Measurements from ENCODE around the gene MAPK9. TPM values are rescaled to one million over a fixed set of nuclear protein-coding genes. Genes with fewer than 3 reads are reported as not detected.

MAPK9 gene
- total RNA-seq, 3 donors from 2014 or later: 37.4 to 54.1 (median 41.3) TPM

DNA sequence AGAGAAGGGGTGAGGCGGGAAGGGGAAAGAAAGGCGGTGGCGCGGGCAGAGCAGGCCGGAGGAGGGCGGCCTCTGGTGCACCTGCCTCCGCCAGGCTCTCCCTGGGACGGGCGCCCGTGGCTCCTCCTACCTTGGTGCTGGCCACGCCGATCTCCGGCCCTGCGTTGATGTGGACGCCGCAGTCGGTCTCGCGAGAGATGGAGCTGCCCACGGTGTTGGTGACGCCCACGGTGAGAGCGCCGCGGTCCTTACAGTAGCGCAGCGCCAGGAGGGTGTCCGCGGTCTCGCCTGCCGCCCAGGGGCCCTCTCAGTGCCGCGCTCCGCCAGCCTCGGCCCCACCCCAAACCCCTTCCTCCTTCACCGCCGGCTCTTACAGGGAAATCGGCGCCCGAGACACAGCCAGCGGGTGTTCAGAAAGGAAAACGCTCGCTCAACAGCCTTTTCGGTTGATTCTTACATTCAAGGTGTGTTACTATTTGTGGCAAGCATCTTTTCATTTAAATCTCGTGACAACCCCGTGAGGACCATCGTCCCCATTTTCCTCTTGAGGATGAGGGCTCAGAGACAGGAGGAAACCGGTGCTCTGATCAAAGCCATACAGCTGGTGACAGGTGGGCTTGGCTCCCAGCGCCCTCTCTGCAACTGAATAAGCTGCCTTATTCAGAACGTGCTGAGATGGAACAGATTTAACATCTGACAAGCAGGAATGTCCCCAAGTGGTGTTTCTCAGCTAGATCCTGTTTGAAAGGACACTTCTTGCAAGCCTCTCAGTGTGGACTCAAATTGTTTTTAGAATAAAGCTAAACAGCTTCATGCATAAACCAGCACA, 22.0 kb upstream of the MAPK9 start:
- no peaks in the 10 kb centered on the region for H3K9me3 ChIP-seq
- intact Hi-C loops (cut with DNase I, micrococcal nuclease): no loop called here
- peak; percentile 43 to 91 (median 74) for DNase-seq
- H3K4me1 ChIP-seq (ENCODE audit: low read depth): no peaks in the 10 kb centered on the region
- H3K36me3 ChIP-seq (ENCODE audit: low read depth): no peaks in the 10 kb centered on the region
- ATAC-seq: peak; percentile 77
- no peak overlapping the region for H3K4me3 ChIP-seq
- TF ChIP-seq, protein P1, sequence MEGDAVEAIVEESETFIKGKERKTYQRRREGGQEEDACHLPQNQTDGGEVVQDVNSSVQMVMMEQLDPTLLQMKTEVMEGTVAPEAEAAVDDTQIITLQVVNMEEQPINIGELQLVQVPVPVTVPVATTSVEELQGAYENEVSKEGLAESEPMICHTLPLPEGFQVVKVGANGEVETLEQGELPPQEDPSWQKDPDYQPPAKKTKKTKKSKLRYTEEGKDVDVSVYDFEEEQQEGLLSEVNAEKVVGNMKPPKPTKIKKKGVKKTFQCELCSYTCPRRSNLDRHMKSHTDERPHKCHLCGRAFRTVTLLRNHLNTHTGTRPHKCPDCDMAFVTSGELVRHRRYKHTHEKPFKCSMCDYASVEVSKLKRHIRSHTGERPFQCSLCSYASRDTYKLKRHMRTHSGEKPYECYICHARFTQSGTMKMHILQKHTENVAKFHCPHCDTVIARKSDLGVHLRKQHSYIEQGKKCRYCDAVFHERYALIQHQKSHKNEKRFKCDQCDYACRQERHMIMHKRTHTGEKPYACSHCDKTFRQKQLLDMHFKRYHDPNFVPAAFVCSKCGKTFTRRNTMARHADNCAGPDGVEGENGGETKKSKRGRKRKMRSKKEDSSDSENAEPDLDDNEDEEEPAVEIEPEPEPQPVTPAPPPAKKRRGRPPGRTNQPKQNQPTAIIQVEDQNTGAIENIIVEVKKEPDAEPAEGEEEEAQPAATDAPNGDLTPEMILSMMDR (IDR thresholded peaks at IDR 0.05): no peak

DNA sequence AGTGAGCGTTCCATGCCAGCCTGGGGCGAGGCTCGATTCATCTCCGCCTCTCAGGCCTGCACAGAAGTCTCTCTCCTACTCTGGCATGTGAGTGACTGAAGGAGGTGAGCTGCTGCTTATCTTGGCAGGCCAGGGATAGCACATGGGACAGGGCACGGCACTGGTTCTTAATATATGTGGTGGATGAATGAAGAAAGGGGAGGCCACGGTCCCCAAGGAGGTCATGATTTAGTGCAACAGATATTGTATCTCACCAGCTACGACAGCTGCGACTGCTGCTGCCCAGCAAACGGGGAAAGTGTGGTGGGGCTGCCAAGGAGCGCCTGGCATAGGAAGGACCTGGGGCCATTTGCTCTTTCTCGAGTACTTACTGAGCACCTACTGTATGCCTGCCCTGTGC, 19.3 kb upstream of the MAPK9 start:
- ATAC-seq: no peak
- Histone ChIP-seq H3K4me3 (no peak overlapping the region), H3K36me3 (ENCODE audit: low read depth) (no peaks in the 10 kb centered on the region), H3K9me3 (no peaks in the 10 kb centered on the region), H3K4me1 (ENCODE audit: low read depth) (no peaks in the 10 kb centered on the region)
- intact Hi-C loops (cut with DNase I, micrococcal nuclease): no loop called here
- no peak for DNase-seq
- TF ChIP-seq, protein P1 (IDR thresholded peaks at IDR 0.05): no peak

DNA sequence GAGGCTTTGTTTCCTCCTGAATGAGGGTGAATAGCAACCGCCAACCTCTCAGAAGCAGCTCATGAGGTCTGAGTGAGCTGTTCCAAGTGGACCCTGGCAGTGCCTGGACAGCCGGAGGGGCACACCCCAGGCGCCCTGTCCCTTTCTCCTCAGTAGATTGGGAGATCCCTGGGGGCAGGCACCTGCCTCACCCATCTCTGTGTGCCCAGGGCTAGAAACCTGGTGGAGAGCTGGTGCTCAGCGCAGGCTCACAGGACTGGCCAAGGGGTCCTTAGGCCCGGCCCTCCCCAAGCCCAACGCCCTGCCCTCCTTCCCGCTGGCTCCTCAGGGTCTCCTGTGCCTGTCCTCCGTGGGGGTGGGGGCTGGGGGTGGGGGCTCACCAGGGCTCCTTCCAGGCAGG, 14.9 kb upstream of the MAPK9 start:
- Histone ChIP-seq H3K9me3 (no peaks in the 10 kb centered on the region), H3K4me3 (no peak overlapping the region), H3K36me3 (ENCODE audit: low read depth) (no peaks in the 10 kb centered on the region), H3K4me1 (ENCODE audit: low read depth) (no peaks in the 10 kb centered on the region)
- DNase-seq: no peak
- no peak for ATAC-seq
- intact Hi-C loops (cut with DNase I, micrococcal nuclease): no loop called here
- TF ChIP-seq, protein P1 (IDR thresholded peaks at IDR 0.05): no peak

DNA sequence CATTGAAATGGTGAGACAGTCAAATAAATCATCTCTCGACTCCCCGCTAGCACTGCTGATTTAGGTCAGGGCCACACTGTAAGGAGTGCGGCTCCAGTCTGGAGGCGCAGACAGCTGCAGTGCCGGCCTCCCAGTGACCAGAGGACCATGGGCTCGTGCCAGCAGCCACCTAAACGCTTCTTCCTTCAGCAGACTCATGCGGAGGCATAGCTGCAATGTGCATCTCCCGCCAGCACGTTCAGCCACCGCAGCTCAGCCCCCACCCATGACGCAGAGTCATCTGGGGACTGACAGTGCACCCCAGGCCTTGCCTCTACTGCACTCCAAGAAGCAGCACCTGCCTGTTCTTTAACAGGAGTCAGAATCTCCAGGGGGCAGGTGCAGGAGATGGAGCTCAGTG, 13.6 kb upstream of the MAPK9 start:
- H3K36me3 ChIP-seq (ENCODE audit: low read depth): no peaks in the 10 kb centered on the region
- intact Hi-C loops (cut with DNase I, micrococcal nuclease): no loop called here
- TF ChIP-seq, protein P1 (IDR thresholded peaks at IDR 0.05): no peak
- H3K4me3 ChIP-seq: no peak overlapping the region
- DNase-seq: no peak
- H3K4me1 ChIP-seq (ENCODE audit: low read depth): no peaks in the 10 kb centered on the region
- no peaks in the 10 kb centered on the region for H3K9me3 ChIP-seq
- no peak for ATAC-seq

DNA sequence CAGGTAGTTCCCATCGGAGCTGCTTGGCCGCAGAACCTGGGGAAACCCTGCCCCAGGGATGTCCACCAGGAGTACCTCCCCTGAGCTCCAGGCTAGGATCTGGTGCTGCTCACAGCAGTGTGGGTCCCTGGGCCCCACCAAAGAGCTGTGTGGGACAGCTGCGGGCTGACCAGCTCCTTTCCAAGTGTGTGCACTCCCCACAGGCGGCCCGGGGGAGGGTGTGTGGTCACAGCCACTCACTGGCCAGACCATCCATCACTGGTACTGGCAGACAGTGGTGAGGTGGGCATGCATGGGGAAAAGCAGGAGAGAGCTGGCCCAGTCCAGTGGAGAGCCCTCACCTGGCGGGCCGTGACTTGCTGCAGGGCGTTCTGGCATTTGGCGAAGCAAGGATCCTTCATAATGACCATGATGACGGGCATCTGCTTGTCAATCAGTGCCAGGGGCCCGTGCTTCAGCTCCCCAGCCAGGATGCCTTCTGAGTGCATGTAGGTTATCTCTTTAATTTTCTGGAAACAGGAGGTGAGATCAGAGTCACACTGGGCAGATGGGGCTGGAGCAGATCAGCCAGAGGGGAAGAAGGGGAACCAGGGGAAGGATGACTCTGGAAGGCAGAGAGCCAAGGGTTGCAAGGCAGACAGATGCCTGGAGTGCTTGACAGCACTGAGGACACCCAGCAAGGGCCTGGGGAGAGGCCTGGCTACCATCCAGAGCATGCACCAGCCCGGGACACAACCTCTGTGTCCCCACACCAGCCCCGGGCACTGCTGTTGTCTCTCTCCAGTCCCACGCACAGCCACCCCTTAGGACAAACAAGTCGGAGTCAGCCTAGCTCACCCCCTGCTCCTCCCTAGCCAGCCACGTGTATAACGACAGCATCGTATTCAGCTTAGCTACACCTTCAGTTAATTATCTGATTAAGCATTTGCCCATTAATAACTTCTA, 12.8 kb upstream of the MAPK9 start:
- Histone ChIP-seq H3K4me3 (no peak overlapping the region), H3K36me3 (ENCODE audit: low read depth) (no peaks in the 10 kb centered on the region), H3K4me1 (ENCODE audit: low read depth) (no peaks in the 10 kb centered on the region), H3K9me3 (no peaks in the 10 kb centered on the region)
- intact Hi-C loops (cut with DNase I, micrococcal nuclease): no loop called here
- ATAC-seq (no peak), DNase-seq (no peak)
- TF ChIP-seq, protein P1 (IDR thresholded peaks at IDR 0.05): no peak
